Measurements from ENCODE around the gene NUDT6.

DNA sequence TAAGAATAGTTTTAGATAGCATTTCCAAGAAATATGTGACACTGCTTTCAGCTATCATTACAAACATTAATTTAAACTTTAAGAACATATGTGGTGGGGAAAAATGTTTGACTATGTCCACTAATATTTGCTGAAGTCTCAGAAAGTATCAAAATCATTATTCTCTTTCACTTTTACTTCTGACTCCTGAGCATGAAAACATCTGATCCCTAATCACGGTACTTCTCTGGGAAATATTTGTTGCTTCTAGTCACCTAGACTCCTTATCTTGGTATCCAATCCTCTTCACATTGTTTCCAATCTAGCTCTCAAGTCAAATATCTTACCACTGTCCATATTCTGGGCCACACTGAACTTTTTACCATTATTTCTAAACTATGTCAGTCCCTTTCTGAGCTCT lies 10.8 kb downstream of the NUDT6 start:
- TF ChIP-seq, protein P1, sequence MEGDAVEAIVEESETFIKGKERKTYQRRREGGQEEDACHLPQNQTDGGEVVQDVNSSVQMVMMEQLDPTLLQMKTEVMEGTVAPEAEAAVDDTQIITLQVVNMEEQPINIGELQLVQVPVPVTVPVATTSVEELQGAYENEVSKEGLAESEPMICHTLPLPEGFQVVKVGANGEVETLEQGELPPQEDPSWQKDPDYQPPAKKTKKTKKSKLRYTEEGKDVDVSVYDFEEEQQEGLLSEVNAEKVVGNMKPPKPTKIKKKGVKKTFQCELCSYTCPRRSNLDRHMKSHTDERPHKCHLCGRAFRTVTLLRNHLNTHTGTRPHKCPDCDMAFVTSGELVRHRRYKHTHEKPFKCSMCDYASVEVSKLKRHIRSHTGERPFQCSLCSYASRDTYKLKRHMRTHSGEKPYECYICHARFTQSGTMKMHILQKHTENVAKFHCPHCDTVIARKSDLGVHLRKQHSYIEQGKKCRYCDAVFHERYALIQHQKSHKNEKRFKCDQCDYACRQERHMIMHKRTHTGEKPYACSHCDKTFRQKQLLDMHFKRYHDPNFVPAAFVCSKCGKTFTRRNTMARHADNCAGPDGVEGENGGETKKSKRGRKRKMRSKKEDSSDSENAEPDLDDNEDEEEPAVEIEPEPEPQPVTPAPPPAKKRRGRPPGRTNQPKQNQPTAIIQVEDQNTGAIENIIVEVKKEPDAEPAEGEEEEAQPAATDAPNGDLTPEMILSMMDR (IDR thresholded peaks at IDR 0.05; ENCODE audit: poor library complexity), result no peak
- no peak for TF ChIP-seq EZH2 (IDR thresholded peaks at IDR 0.05; ENCODE audit: borderline replicate concordance)
